ENCODE results near the gene STEEP1. TPM values are rescaled to one million over a fixed set of nuclear protein-coding genes. Genes with fewer than 3 reads are reported as not detected.

STEEP1 gene
- 30.6 TPM for polyA plus RNA-seq (2012; ENCODE audit: insufficient read depth, insufficient read length, low read depth)

DNA sequence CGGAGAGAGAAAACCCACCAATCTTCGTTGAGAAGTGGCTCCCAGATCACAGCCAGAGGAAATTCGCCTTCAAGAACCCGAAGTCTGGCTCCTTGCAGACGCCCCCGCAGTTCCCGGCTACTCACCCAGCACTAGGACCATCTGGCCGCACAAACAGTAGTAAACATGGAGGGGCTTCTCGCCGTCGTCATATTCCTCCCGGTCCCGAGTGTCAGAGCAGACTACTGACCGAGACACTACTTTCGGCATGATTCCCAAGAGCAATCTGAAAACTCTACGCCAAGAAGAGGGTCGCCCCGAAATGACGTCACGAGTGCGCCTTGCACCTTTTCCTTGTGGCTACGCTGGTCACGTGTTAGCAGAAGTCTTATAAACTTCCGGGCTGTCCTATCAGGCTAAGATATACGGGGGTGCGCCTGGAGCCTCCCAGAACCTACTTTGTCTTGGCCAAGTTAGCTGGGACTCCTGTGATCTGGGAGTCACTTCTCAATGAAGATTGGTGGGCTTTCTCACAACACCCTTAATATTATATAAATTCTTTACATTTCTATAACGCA, at the start of gene STEEP1:
STEEP1 (minus strand) TSS at position 303 of the 557 bp plus-strand sequence; CDS start at position 249, 54 bp downstream.
- H3K9me3 ChIP-seq, result no peaks in the 10 kb centered on the region
- peak within 1 kb of the TSS; percentile 85 for H3K4me3 ChIP-seq (ENCODE audit: low read depth, low read length)
- no peaks in the 10 kb centered on the region for H3K36me3 ChIP-seq
- peak; percentile 88 for DNase-seq
- H3K27me3 ChIP-seq, result no peaks in the 10 kb centered on the region
- TF ChIP-seq, protein P1, sequence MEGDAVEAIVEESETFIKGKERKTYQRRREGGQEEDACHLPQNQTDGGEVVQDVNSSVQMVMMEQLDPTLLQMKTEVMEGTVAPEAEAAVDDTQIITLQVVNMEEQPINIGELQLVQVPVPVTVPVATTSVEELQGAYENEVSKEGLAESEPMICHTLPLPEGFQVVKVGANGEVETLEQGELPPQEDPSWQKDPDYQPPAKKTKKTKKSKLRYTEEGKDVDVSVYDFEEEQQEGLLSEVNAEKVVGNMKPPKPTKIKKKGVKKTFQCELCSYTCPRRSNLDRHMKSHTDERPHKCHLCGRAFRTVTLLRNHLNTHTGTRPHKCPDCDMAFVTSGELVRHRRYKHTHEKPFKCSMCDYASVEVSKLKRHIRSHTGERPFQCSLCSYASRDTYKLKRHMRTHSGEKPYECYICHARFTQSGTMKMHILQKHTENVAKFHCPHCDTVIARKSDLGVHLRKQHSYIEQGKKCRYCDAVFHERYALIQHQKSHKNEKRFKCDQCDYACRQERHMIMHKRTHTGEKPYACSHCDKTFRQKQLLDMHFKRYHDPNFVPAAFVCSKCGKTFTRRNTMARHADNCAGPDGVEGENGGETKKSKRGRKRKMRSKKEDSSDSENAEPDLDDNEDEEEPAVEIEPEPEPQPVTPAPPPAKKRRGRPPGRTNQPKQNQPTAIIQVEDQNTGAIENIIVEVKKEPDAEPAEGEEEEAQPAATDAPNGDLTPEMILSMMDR (IDR thresholded peaks at IDR 0.05; ENCODE audit: low read depth, low read length), result no peak
- H3K4me1 ChIP-seq, result no peaks in the 10 kb centered on the region

DNA sequence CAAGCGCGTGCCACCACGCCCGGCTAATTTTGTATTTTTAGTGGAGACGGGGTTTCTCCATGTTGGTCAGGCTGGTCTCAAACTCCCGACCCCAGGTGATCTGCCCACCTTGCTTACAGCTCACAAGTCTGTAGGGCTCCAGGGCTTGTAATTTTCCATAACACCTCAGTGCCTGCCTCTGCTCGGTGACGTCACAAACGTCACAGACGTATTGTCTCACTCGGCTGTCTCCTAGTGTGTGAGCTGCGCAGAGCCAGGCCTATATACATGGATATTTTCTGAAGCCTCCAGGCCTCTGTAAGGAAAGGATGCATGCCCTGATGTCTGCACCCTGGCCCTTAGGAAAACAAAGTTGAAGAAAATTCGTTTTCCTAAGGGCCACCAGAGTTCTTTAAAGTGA, 49.6 kb upstream of the STEEP1 start:
- H3K36me3 ChIP-seq, result no peaks in the 10 kb centered on the region
- TF ChIP-seq, protein P1 (IDR thresholded peaks at IDR 0.05; ENCODE audit: low read depth, low read length), result no peak
- DNase-seq, result no peak
- H3K27me3 ChIP-seq, result no peaks in the 10 kb centered on the region
- no peaks in the 10 kb centered on the region for H3K4me1 ChIP-seq
- no peaks in the 10 kb centered on the region for H3K9me3 ChIP-seq
- no peak overlapping the region for H3K4me3 ChIP-seq (ENCODE audit: low read depth, low read length)

DNA sequence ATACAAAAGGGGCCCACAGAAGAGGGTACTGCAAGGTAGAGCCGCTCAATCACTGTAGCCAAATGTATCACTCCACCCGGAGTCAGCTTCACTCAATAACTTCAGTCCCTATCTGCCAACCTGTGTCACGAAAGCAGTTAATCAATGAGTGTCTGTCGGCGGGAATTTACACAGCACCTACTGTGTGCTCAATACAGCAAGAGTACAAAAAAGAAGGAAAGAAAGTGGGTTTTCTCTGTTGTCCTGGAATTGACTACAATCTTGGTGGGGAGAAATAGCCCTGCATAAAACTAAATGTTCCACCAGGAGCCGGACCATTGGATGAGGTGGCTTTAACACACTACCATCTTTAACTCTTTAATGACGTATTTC, 41.8 kb upstream of the STEEP1 start:
- DNase-seq, result no peak
- TF ChIP-seq, protein P1 (IDR thresholded peaks at IDR 0.05; ENCODE audit: low read depth, low read length), result no peak
- Histone ChIP-seq H3K36me3 (no peaks in the 10 kb centered on the region; the same call in 1 of the 2 replicates), H3K4me3 (ENCODE audit: low read depth, low read length) (peak overlapping the region; percentile 77), H3K27me3 (no peaks in the 10 kb centered on the region), H3K4me1 (no peaks in the 10 kb centered on the region), H3K9me3 (no peaks in the 10 kb centered on the region)

DNA sequence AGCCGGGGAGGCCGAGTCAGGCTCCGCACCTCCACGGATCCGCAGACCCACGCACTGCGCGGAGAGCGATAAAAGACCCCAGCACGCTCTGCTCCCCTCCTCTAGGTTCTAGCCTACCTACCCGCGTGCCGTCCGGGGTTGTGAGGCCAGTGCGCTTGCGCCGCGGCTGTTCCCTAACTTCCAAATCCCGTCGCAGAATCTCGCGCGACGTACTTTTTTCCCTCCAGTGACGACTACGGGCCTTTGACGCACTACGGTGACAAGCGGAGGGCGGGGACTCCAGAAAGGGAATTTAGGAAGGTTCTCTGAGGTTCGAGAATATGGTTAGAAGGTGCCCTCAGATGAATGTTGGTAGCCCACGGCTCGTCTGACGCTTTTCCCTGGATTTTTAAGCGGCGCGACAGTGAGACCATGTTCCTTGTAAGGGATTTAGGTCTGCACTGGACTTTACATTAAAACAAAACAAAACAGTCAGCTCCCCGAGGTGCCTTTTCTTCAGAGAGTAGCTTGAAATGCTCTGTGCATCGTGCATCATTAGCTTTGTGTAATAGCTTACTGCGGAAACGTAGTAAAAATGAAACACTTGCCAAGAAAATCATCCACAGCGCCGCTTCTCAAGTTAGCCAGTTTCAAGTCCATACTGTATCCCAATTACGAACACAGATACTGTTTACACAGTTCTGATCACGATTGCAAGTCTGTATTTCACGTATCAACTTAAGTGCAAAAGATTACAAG, 41.2 kb upstream of the STEEP1 start, which contains the start of gene NKRF:
NKRF (minus strand) TSS at position 145 of the 738 bp plus-strand sequence.
- TF ChIP-seq, protein P1 (IDR thresholded peaks at IDR 0.05; ENCODE audit: low read depth, low read length), result no peak
- Histone ChIP-seq H3K4me1 (no peaks in the 10 kb centered on the region), H3K4me3 (ENCODE audit: low read depth, low read length) (peak within 1 kb of the TSS; percentile 77)

DNA sequence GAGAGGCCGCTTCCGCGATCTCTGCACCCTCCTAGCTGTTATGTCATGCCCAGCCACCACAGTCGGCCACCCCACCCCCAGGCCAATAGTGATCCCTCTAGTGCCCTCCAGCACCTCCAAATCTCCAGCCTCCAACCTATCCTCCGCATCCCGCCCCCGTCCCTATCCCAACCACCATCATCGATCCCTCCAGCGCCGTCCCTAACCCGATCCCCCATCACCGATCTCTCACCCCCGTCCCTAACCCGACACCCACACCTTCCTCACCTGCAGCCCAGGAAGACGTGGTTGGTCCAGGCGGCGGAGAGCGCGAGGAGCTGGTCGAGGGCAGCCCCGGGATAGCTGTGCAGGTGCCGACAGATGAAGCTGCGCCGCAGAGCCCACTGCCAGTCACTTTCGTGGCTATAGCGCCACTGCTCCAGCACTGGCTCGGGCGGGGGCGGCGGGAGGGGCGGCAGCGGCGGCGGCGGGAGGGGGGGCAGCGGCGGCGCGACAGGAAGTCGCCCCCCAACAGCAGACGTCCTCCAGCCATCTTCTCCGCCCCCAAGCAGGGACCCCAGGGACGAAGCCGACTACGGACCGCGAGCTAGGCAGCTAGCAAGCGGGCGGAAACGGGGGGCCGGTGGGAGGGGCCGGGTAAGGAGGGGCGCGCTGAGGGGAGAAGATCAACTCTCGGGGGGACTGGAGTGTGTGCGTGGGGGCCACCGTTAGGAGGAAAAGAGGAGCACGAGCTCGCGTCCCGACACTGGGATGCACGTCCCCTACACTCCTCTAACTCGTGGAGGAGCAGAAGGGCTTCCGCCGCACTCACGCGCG, 40.5 kb upstream of the STEEP1 start:
- Histone ChIP-seq H3K27me3 (no peaks in the 10 kb centered on the region), H3K36me3 (no peaks in the 10 kb centered on the region; the same call in 1 of the 2 replicates), H3K4me1 (no peaks in the 10 kb centered on the region), H3K9me3 (no peaks in the 10 kb centered on the region), H3K4me3 (ENCODE audit: low read depth, low read length) (peak overlapping the region; percentile 77)
- TF ChIP-seq, protein P1 (IDR thresholded peaks at IDR 0.05; ENCODE audit: low read depth, low read length), result no peak
- peak; percentile 29 for DNase-seq

More for the DNA sequence above, 41.2 kb upstream of the STEEP1 start, which contains the start of gene NKRF:
- DNase-seq, result peak; percentile 92
- H3K9me3 ChIP-seq, result no peaks in the 10 kb centered on the region
- H3K36me3 ChIP-seq, result no peaks in the 10 kb centered on the region; the same call in 1 of the 2 replicates
- H3K27me3 ChIP-seq, result no peaks in the 10 kb centered on the region

Measured in BE2C (cell line).